Mesenchymal stem cell (in vitro differentiated cells and primary cell): Measurements from ENCODE around the gene NSFL1C.

Experiments used
- DNase-seq: peaks from one replicate; pipeline ENCODE4 v3.0.0-alpha.2; 2013
- H2AFZ ChIP-seq: one replicate; pipeline ENCODE4 v1.6.1; 2013; ENCODE audit warnings: low read depth, mild to moderate bottlenecking, control low read depth, inconsistent platforms, low read length, moderate library complexity
- H2AK5ac ChIP-seq: 2 replicates; pipeline ENCODE4 v1.6.1; 2013; ENCODE audit warnings: low read length, moderate library complexity, mild to moderate bottlenecking, inconsistent platforms; ENCODE audit not compliant: severe bottlenecking
- H2BK120ac ChIP-seq: one replicate; pipeline ENCODE4 v1.6.1; 2013; ENCODE audit warnings: low read depth, mild to moderate bottlenecking, inconsistent platforms, low read length, moderate library complexity
- H2BK12ac ChIP-seq, 2 experiments: one replicate each; pipeline ENCODE4 v1.6.1; 2013; ENCODE audit warnings: inconsistent platforms in 2 of 2, low read length in 2 of 2, mild to moderate bottlenecking in 2 of 2, moderate library complexity in 2 of 2, control low read depth in 1 of 2
- H2BK15ac ChIP-seq: one replicate; pipeline ENCODE4 v1.6.1; 2013; ENCODE audit warnings: mild to moderate bottlenecking, low read depth, inconsistent platforms; ENCODE audit not compliant: poor library complexity, severe bottlenecking
- H2BK5ac ChIP-seq: 2 replicates; pipeline ENCODE4 v1.6.1; 2013; ENCODE audit warnings: low read depth, mild to moderate bottlenecking, low read length, control low read depth, inconsistent platforms; ENCODE audit not compliant: poor library complexity, severe bottlenecking
- H3K14ac ChIP-seq, 2 experiments: one replicate each; pipeline ENCODE4 v1.6.1; 2013; ENCODE audit warnings: inconsistent platforms in 2 of 2, low read length in 2 of 2, control low read depth in 1 of 2, mild to moderate bottlenecking in 1 of 2, moderate library complexity in 1 of 2
- H3K18ac ChIP-seq, 2 experiments: one replicate each; pipeline ENCODE4 v1.6.1; 2013; ENCODE audit warnings: inconsistent platforms in 2 of 2, low read length in 2 of 2, control low read depth in 1 of 2, low read depth in 1 of 2, mild to moderate bottlenecking in 1 of 2
- H3K23ac ChIP-seq, 2 experiments: one replicate each; pipeline ENCODE4 v1.6.1; 2013; ENCODE audit warnings: inconsistent platforms in 2 of 2, low read length in 2 of 2, mild to moderate bottlenecking in 2 of 2, moderate library complexity in 2 of 2, control low read depth in 1 of 2
- H3K27ac ChIP-seq: 2 replicates; pipeline ENCODE4 v1.5.1; 2013; ENCODE audit warnings: mild to moderate bottlenecking, moderate library complexity, low read length, control low read depth, inconsistent platforms; ENCODE audit not compliant: poor library complexity, severe bottlenecking
- H3K27me3 ChIP-seq, 2 experiments: 2 replicates each; pipeline versions ENCODE4 v1.6.1 to v1.7.0; 2013; ENCODE audit warnings: low read length in 2 of 2, mild to moderate bottlenecking in 2 of 2, moderate library complexity in 2 of 2, control low read depth in 1 of 2, inconsistent platforms in 1 of 2; ENCODE audit not compliant: control insufficient read depth in 1 of 2, insufficient read depth in 1 of 2
- H3K36me3 ChIP-seq, 2 experiments: 2 replicates each; pipeline versions ENCODE4 v1.6.1 to v1.7.0; 2013; ENCODE audit warnings: low read length in 2 of 2, control low read depth in 1 of 2, inconsistent platforms in 1 of 2, low read depth in 1 of 2, mild to moderate bottlenecking in 1 of 2; ENCODE audit not compliant: insufficient read depth in 2 of 2, control insufficient read depth in 1 of 2
- H3K4ac ChIP-seq, 2 experiments: one replicate each; pipeline ENCODE4 v1.6.1; 2013; ENCODE audit warnings: inconsistent platforms in 2 of 2, low read length in 2 of 2, mild to moderate bottlenecking in 2 of 2, moderate library complexity in 2 of 2, control low read depth in 1 of 2, low read depth in 1 of 2
- H3K4me1 ChIP-seq: 2 replicates; pipeline ENCODE4 v1.6.1; 2013; ENCODE audit warnings: low read depth, low read length, control low read depth; ENCODE audit not compliant: control insufficient read depth, insufficient read depth
- H3K4me2 ChIP-seq: 2 replicates; pipeline ENCODE4 v1.6.1; 2013; ENCODE audit warnings: low read length, mild to moderate bottlenecking, inconsistent platforms; ENCODE audit not compliant: poor library complexity, severe bottlenecking
- H3K4me3 ChIP-seq, 2 experiments: 2 replicates each; pipeline versions ENCODE4 v1.5.1 to v1.7.0; 2013; ENCODE audit warnings: low read length in 2 of 2, mild to moderate bottlenecking in 2 of 2, control low read depth in 1 of 2, low read depth in 1 of 2; ENCODE audit not compliant: insufficient read depth in 1 of 2
- H3K79me1 ChIP-seq: replicated peaks from 2 replicates; pipeline ENCODE4 v1.6.1; 2013; ENCODE audit warnings: mild to moderate bottlenecking, control low read depth, low read length, inconsistent platforms; ENCODE audit not compliant: poor library complexity, severe bottlenecking
- H3K9ac ChIP-seq: 2 replicates; pipeline ENCODE4 v1.7.0; 2013; ENCODE audit warnings: mild to moderate bottlenecking, low read length, moderate library complexity
- H3K9me3 ChIP-seq: 2 replicates; pipeline ENCODE4 v1.7.0; 2013; ENCODE audit warnings: mild to moderate bottlenecking, low read length; ENCODE audit not compliant: control insufficient read depth
- H4K8ac ChIP-seq: one replicate; pipeline ENCODE4 v1.6.1; 2013; ENCODE audit warnings: inconsistent platforms, mild to moderate bottlenecking, low read length, moderate library complexity
- H4K91ac ChIP-seq: one replicate; pipeline ENCODE4 v1.6.1; 2013; ENCODE audit warnings: mild to moderate bottlenecking, low read length, inconsistent platforms
- WGBS: methylation state at CpG from one replicate; pipeline ENCODE4 v1.1.7; 2013; ENCODE audit warnings: mixed read lengths; 5-methylcytosine and 5-hydroxymethylcytosine counted together

NSFL1C gene

GRCh38 chr20:1468117-1468624 is 1.5 kb upstream of the NSFL1C start:
- Histone ChIP-seq H2AFZ (no peak overlapping the region), H3K23ac (no peak overlapping the region), H3K27me3 (no peaks in the 10 kb centered on the region), H3K4me3 (no peak overlapping the region), H3K14ac (no peak overlapping the region), H3K79me1 (peaks cover 7% of the 10 kb centered on the region), H3K27ac (no peak overlapping the region), H4K8ac (no peak overlapping the region), H2BK12ac (no peak overlapping the region), H3K4me2 (no peak overlapping the region), H4K91ac (no peak overlapping the region), H3K9ac (no peak overlapping the region), H2BK15ac (no peak overlapping the region), H3K4me1 (peaks cover 19% of the 10 kb centered on the region), H3K36me3 (peaks cover 7 to 22% of the 10 kb centered on the region in 2 experiments), H3K4ac (no peak overlapping the region), H3K9me3 (no peaks in the 10 kb centered on the region), H2AK5ac (peak overlapping the region; percentile 75), H2BK120ac (no peak overlapping the region), H3K18ac (no peak overlapping the region), H2BK5ac (no peak overlapping the region)
- 85% methylated on average over 7 of the region's 7 CpGs for WGBS
- no peak for DNase-seq

- Histone ChIP-seq H3K36me3 (peaks cover 7 to 28% of the 10 kb centered on the region in 2 experiments), H3K4me1 (peaks cover 19% of the 10 kb centered on the region), H2AK5ac (peak overlapping the region; percentile 75), H3K4me3 (no peak overlapping the region), H2BK12ac (no peak overlapping the region), H2AFZ (no peak overlapping the region), H2BK5ac (no peak overlapping the region), H3K23ac (no peak overlapping the region), H3K9me3 (no peaks in the 10 kb centered on the region), H3K14ac (no peak overlapping the region), H3K18ac (no peak overlapping the region), H3K4me2 (no peak overlapping the region), H3K4ac (no peak overlapping the region), H3K27ac (peak overlapping the region; percentile 23), H3K79me1 (peaks cover 10% of the 10 kb centered on the region), H4K91ac (no peak overlapping the region), H2BK15ac (no peak overlapping the region), H4K8ac (peak overlapping the region; percentile 43), H3K9ac (no peak overlapping the region), H3K27me3 (no peaks in the 10 kb centered on the region), H2BK120ac (no peak overlapping the region)
- no peak for DNase-seq
- WGBS = 74% methylated on average over 22 of the region's 22 CpGs
Measured at GRCh38 chr20:1467355-1468116, 887 bp upstream of the NSFL1C start.

GRCh38 chr20:1467082-1467354 is 369 bp upstream of the NSFL1C start:
- no peak overlapping the region for H3K14ac ChIP-seq
- no peak overlapping the region for H3K23ac ChIP-seq
- H2BK120ac ChIP-seq = no peak overlapping the region
- H2AK5ac ChIP-seq = no peak overlapping the region
- no peak overlapping the region for H3K18ac ChIP-seq
- no peak overlapping the region for H2BK5ac ChIP-seq
- peaks cover 7 to 31% of the 10 kb centered on the region in 2 experiments for H3K36me3 ChIP-seq
- no peak overlapping the region for H4K91ac ChIP-seq
- H2AFZ ChIP-seq = no peak overlapping the region
- H3K79me1 ChIP-seq = peaks cover 12% of the 10 kb centered on the region
- no peak overlapping the region for H3K4ac ChIP-seq
- H2BK15ac ChIP-seq = no peak overlapping the region
- H3K9ac ChIP-seq = no peak overlapping the region
- DNase-seq = no peak
- no peaks in the 10 kb centered on the region for H3K9me3 ChIP-seq
- H3K4me1 ChIP-seq = peaks cover 21% of the 10 kb centered on the region
- H4K8ac ChIP-seq = peak overlapping the region; percentile 43
- no peaks in the 10 kb centered on the region for H3K27me3 ChIP-seq
- H3K4me2 ChIP-seq = no peak overlapping the region
- peak overlapping the region; percentile 23 for H3K27ac ChIP-seq
- WGBS = 5% methylated on average over 6 of the region's 7 CpGs
- no peak overlapping the region for H3K4me3 ChIP-seq
- H2BK12ac ChIP-seq = no peak overlapping the region

GRCh38 chr20:1465470-1466210 is 1.0 kb downstream of the NSFL1C start:
- H2AFZ ChIP-seq = peak overlapping the region; percentile 87
- WGBS = 45% methylated on average over 12 of the region's 12 CpGs
- no peak overlapping the region for H2BK15ac ChIP-seq
- H2AK5ac ChIP-seq = no peak overlapping the region
- no peak overlapping the region for H3K4ac ChIP-seq
- H3K36me3 ChIP-seq = peaks cover 12 to 45% of the 10 kb centered on the region in 2 experiments
- no peak for DNase-seq
- H3K79me1 ChIP-seq = peaks cover 18% of the 10 kb centered on the region
- H2BK120ac ChIP-seq = no peak overlapping the region
- H3K9me3 ChIP-seq = no peaks in the 10 kb centered on the region
- peak overlapping the region; percentile 11 for H3K27ac ChIP-seq
- no peak overlapping the region for H4K91ac ChIP-seq
- peak overlapping the region; percentile 94 for H3K9ac ChIP-seq
- H3K23ac ChIP-seq = no peak overlapping the region
- no peak overlapping the region for H2BK5ac ChIP-seq
- H3K27me3 ChIP-seq = no peaks in the 10 kb centered on the region
- H4K8ac ChIP-seq = no peak overlapping the region
- H3K18ac ChIP-seq = no peak overlapping the region
- H2BK12ac ChIP-seq = no peak overlapping the region
- no peak overlapping the region for H3K14ac ChIP-seq
- H3K4me3 ChIP-seq = peak overlapping the region; percentile 92 to 99
- H3K4me2 ChIP-seq = peak overlapping the region; percentile 78
- peaks cover 22% of the 10 kb centered on the region for H3K4me1 ChIP-seq
